NCI-H1048 (cell line): ENCODE measurements around the gene GALK2.

Experiments
- DNase-seq: peaks from one replicate; lab custom pipeline; 2025; lab: John Stamatoyannopoulos, UW

GALK2 gene

GRCh38 chr15:49282366-49282765, 112.3 kb downstream of the GALK2 start:
- no peak for DNase-seq

- no peak for DNase-seq
These were observed 116.8 kb downstream of the GALK2 start for GRCh38 chr15:49286649-49287404.

GRCh38 chr15:49287481-49287880, 117.4 kb downstream of the GALK2 start:
- no peak for DNase-seq

- no peak for DNase-seq
These were observed 118.3 kb downstream of the GALK2 start for GRCh38 chr15:49288391-49288790.

- DNase-seq, result no peak
These were observed 120.1 kb downstream of the GALK2 start for GRCh38 chr15:49290191-49290590.

- DNase-seq, result no peak
These were observed 123.9 kb downstream of the GALK2 start for GRCh38 chr15:49293941-49294340.

- DNase-seq, result no peak
These were observed 126.2 kb downstream of the GALK2 start for GRCh38 chr15:49296258-49296657.

GRCh38 chr15:49297584-49297983, 127.5 kb downstream of the GALK2 start:
- no peak for DNase-seq

GRCh38 chr15:49300856-49301255, 130.8 kb downstream of the GALK2 start:
- no peak for DNase-seq

GRCh38 chr15:49301562-49301961, 131.5 kb downstream of the GALK2 start:
- no peak for DNase-seq

- DNase-seq, result no peak
These were observed 133.0 kb downstream of the GALK2 start for GRCh38 chr15:49303003-49303402.

- no peak for DNase-seq
These were observed 136.5 kb downstream of the GALK2 start for GRCh38 chr15:49306551-49306950.

GRCh38 chr15:49308686-49309085, 138.6 kb downstream of the GALK2 start:
- no peak for DNase-seq

GRCh38 chr15:49309889-49310288, 139.8 kb downstream of the GALK2 start:
- no peak for DNase-seq

- no peak for DNase-seq
These were observed 143.6 kb downstream of the GALK2 start for GRCh38 chr15:49313650-49314049.

GRCh38 chr15:49314716-49315115, 144.7 kb downstream of the GALK2 start:
- DNase-seq, result no peak

- DNase-seq, result no peak
These were observed 145.4 kb downstream of the GALK2 start for GRCh38 chr15:49315391-49315823.

- DNase-seq, result no peak
These were observed 150.3 kb downstream of the GALK2 start for GRCh38 chr15:49320351-49320750.

GRCh38 chr15:49323207-49323606, 153.2 kb downstream of the GALK2 start:
- DNase-seq, result no peak

GRCh38 chr15:49327927-49328326, 157.9 kb downstream of the GALK2 start:
- DNase-seq, result no peak

- no peak for DNase-seq
These were observed 158.9 kb downstream of the GALK2 start for GRCh38 chr15:49328941-49329340.

GRCh38 chr15:49330166-49330565, 160.1 kb downstream of the GALK2 start:
- no peak for DNase-seq

- no peak for DNase-seq
These were observed 161.4 kb downstream of the GALK2 start for GRCh38 chr15:49331442-49331841.

- DNase-seq, result no peak
These were observed 161.9 kb downstream of the GALK2 start for GRCh38 chr15:49331951-49332350.
